HepG2 (cell line): ENCODE measurements around the gene PACSIN1. TPM values are rescaled to one million over a fixed set of nuclear protein-coding genes. Genes with fewer than 3 reads are reported as not detected.

Experiments used
- ARHGAP35 ChIP-seq: sonication (generic); formaldehyde crosslinking; IDR thresholded peaks from 2 replicates; pipeline ENCODE4 v1.9.0; 2022; ENCODE audit warnings: mild to moderate bottlenecking, inconsistent platforms, moderate library complexity, missing genetic modification reagents, borderline replicate concordance
- ARID2 ChIP-seq: sonication (generic); formaldehyde crosslinking; IDR thresholded peaks from 2 replicates; pipeline ENCODE4 v1.8.1; 2022; ENCODE audit warnings: mild to moderate bottlenecking, missing genetic modification reagents, borderline replicate concordance
- CHD4 ChIP-seq: fragments of 200-600 bp; sonication (generic); IDR thresholded peaks from 2 replicates; pipeline ENCODE4 v1.7.0; 2017; ENCODE audit warnings: mild to moderate bottlenecking, low read length, borderline replicate concordance
- CREB1 ChIP-seq, 2 experiments: fragments of 450-650 bp in 1 of 2; IDR thresholded peaks; 2 replicates each; pipeline ENCODE4 v1.6.1; 2016 to 2017; ENCODE audit warnings: control low read depth in 1 of 2, mild to moderate bottlenecking in 1 of 2, missing compliant biosample characterization in 1 of 2, missing genetic modification characterization in 1 of 2
- DMAP1 ChIP-seq: IDR thresholded peaks from 2 replicates; pipeline ENCODE4 v1.6.1; 2016
- HMG20A ChIP-seq: IDR thresholded peaks from 2 replicates; pipeline ENCODE4 v1.6.1; 2016; ENCODE audit warnings: borderline replicate concordance
- IKZF5 ChIP-seq: IDR thresholded peaks from 2 replicates; pipeline ENCODE4 v1.6.1; 2018; ENCODE audit warnings: missing genetic modification reagents, mild to moderate bottlenecking, missing compliant biosample characterization
- KAT7 ChIP-seq: IDR thresholded peaks from 2 replicates; pipeline ENCODE4 v1.6.1; 2018; ENCODE audit warnings: borderline replicate concordance, missing compliant biosample characterization
- KDM6A ChIP-seq: IDR thresholded peaks from 2 replicates; pipeline ENCODE4 v1.6.1; 2016; ENCODE audit warnings: low read depth
- MED13 ChIP-seq: sonication (generic); formaldehyde crosslinking; IDR thresholded peaks from 2 replicates; pipeline ENCODE4 v1.5.0; 2020; ENCODE audit warnings: missing genetic modification reagents
- MIER2 ChIP-seq: IDR thresholded peaks from 2 replicates; pipeline ENCODE4 v1.6.1; 2016; ENCODE audit warnings: missing biosample characterization, missing genetic modification reagents
- NCOA1 ChIP-seq: sonication (generic); formaldehyde crosslinking; IDR thresholded peaks from 2 replicates; pipeline ENCODE4 v1.9.0; 2021; ENCODE audit warnings: missing genetic modification reagents
- PHF5A ChIP-seq: IDR thresholded peaks from one replicate; pipeline ENCODE4 v1.6.1; 2018; ENCODE audit warnings: low read depth, missing genetic modification reagents; ENCODE audit not compliant: unreplicated experiment
- RARG ChIP-seq: sonication (generic); formaldehyde crosslinking; IDR thresholded peaks from 2 replicates; pipeline ENCODE4 v1.4.0; 2020; ENCODE audit warnings: low read depth, mild to moderate bottlenecking, missing genetic modification reagents
- REXO4 ChIP-seq: sonication (generic); formaldehyde crosslinking; IDR thresholded peaks from 2 replicates; pipeline ENCODE4 v1.8.0; 2022; ENCODE audit warnings: missing genetic modification reagents, mild to moderate bottlenecking, borderline replicate concordance
- ZFX ChIP-seq: sonication (generic); formaldehyde crosslinking; IDR thresholded peaks from 2 replicates; pipeline ENCODE4 v1.4.0; 2020; ENCODE audit warnings: mild to moderate bottlenecking, low read depth, missing genetic modification reagents, moderate library complexity
- ZNF256 ChIP-seq: sonication (generic); formaldehyde crosslinking; conservative IDR thresholded peaks from 2 replicates; pipeline ENCODE4 v1.4.0; 2020; ENCODE audit warnings: missing genetic modification reagents
- ZNF563 ChIP-seq: sonication (generic); formaldehyde crosslinking; IDR thresholded peaks from 2 replicates; pipeline ENCODE4 v1.8.0; 2022; ENCODE audit warnings: mild to moderate bottlenecking, moderate library complexity, missing genetic modification reagents
- ZNF589 ChIP-seq: sonication (generic); formaldehyde crosslinking; conservative IDR thresholded peaks from 2 replicates; pipeline ENCODE4 v1.8.0; 2022; ENCODE audit warnings: mild to moderate bottlenecking, moderate library complexity, missing genetic modification reagents
- ZNF619 ChIP-seq: sonication (generic); formaldehyde crosslinking; IDR thresholded peaks from 2 replicates; pipeline ENCODE4 v1.4.0; 2020; ENCODE audit warnings: mild to moderate bottlenecking, missing genetic modification reagents
- ZNF772 ChIP-seq: sonication (generic); formaldehyde crosslinking; IDR thresholded peaks from 2 replicates; pipeline ENCODE4 v1.5.0; 2020; ENCODE audit warnings: mild to moderate bottlenecking, missing genetic modification reagents
- ZNF775 ChIP-seq: sonication (generic); formaldehyde crosslinking; IDR thresholded peaks from 2 replicates; pipeline ENCODE4 v1.4.0; 2020; ENCODE audit warnings: missing genetic modification reagents, mild to moderate bottlenecking, moderate library complexity, borderline replicate concordance
- polyA plus RNA-seq, 8 experiments: library from polyadenylated mRNA; depleted of rRNA in 3 of 8; stranded (reverse) in 7 of 8; unstranded in 1 of 8; fragments of >200 nt; fragmentation: Illumina TruSeq in 4 of 8; extraction: Trizol in 4 of 8; gene quantifications; 2 replicates each; pipeline versions ENCODE4 v1.2.1 to v1.2.3, GENCODE V29; 2011 to 2016; ENCODE audit warnings: low read depth in 4 of 8, missing spikeins in 1 of 8, mixed read lengths in 1 of 8; ENCODE audit not compliant: insufficient read depth in 1 of 8
- total RNA-seq, 5 experiments: library from RNA; depleted of rRNA; stranded (reverse); fragments of >200 nt; fragmentation: Illumina TruSeq; extraction: Trizol; gene quantifications; 2 replicates each; pipeline ENCODE4 v1.2.3, GENCODE V29; 2016; ENCODE audit warnings: low read depth in 1 of 5
- TF ChIP-seq, protein P1 (sequence below): sonication (generic); formaldehyde crosslinking; IDR thresholded peaks from 2 replicates; pipeline ENCODE4 v1.9.0; 2021; ENCODE audit warnings: missing genetic modification reagents, borderline replicate concordance
- TF ChIP-seq, protein P2 (sequence below): sonication (generic); formaldehyde crosslinking; IDR thresholded peaks from 2 replicates; pipeline ENCODE4 v1.8.1; 2023; ENCODE audit warnings: missing genetic modification reagents, mild to moderate bottlenecking, borderline replicate concordance
- TF ChIP-seq, protein P3 (sequence below): sonication (generic); formaldehyde crosslinking; IDR thresholded peaks from 2 replicates; pipeline ENCODE4 v1.4.0; 2020; ENCODE audit warnings: missing genetic modification reagents

Gene PACSIN1
- total and polyA plus RNA-seq, 2 of the 13 experiments (the other 11 are each of a cell fraction or from before 2014, with no cell fraction given): not detected

DNA sequence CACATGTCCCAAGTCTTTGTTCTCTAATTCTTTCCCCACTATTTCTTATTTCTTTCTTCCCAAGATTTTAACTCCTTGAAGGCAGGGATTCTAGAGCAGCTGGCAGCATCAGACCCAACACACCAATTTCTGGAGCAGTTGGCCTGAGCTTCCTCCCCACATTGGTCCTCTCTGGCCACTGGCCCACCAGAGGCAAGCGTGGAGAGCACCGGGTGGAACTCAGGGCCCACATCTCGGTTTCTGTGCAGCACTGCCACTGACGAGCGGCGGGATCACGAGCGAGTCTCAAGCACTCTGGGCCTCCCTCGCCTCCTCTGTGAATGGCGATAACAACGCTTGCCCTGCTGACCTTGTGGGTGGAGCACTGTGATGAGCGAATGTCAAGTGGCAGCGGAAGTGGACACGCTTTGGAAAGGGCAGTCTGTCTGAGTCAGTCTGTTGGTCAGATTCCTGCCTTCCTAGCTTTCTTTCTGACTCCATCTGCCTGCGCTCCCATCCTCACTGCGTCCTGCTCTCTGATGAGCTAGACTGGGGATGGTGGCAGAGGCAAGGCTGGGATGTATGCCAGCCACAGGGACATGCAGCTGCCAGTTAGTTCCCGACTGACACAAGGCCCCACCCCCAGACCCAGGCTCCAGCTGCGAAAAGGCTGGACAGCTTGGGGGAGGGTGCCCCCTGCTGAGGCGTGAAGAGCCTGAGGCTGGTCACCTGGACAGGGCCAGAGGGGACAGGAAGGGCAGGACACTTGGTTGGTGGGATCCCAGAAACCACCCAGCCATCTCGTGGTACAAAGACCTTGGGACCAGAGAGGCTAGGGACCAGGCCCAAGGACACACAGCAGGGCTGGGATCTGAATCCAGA, 94.7 kb downstream of the PACSIN1 start (continued):
- TF ChIP-seq NCOA1 (CRISPR knock-in tag): no peak
- TF ChIP-seq CHD4: no peak
- TF ChIP-seq ZNF589 (CRISPR knock-in tag): 0 out of 2 replicates have a peak, but pooled peaks have one; percentile 70
- TF ChIP-seq ZNF772: no peak
- peak; percentile 78; the same call in 1 of the 2 replicates for TF ChIP-seq ZNF619 (CRISPR knock-in tag)
- TF ChIP-seq MED13 (CRISPR knock-in tag): no peak
- TF ChIP-seq, protein P1, sequence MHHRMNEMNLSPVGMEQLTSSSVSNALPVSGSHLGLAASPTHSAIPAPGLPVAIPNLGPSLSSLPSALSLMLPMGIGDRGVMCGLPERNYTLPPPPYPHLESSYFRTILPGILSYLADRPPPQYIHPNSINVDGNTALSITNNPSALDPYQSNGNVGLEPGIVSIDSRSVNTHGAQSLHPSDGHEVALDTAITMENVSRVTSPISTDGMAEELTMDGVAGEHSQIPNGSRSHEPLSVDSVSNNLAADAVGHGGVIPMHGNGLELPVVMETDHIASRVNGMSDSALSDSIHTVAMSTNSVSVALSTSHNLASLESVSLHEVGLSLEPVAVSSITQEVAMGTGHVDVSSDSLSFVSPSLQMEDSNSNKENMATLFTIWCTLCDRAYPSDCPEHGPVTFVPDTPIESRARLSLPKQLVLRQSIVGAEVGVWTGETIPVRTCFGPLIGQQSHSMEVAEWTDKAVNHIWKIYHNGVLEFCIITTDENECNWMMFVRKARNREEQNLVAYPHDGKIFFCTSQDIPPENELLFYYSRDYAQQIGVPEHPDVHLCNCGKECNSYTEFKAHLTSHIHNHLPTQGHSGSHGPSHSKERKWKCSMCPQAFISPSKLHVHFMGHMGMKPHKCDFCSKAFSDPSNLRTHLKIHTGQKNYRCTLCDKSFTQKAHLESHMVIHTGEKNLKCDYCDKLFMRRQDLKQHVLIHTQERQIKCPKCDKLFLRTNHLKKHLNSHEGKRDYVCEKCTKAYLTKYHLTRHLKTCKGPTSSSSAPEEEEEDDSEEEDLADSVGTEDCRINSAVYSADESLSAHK (CRISPR knock-in tag): no peak
- peak; percentile 41; the same call in 1 of the 2 replicates for TF ChIP-seq HMG20A (CRISPR knock-in tag)
- no peak for TF ChIP-seq ZNF775
- peak; percentile 80 for TF ChIP-seq ZFX (CRISPR knock-in tag)
- TF ChIP-seq ZNF563 (CRISPR knock-in tag): no peak
- TF ChIP-seq PHF5A (CRISPR knock-in tag): peak; percentile 41
- no peak for TF ChIP-seq ZNF256
- TF ChIP-seq, protein P2, sequence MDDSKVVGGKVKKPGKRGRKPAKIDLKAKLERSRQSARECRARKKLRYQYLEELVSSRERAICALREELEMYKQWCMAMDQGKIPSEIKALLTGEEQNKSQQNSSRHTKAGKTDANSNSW (CRISPR knock-in tag): no peak
- TF ChIP-seq ARID2: 0 out of 2 replicates have a peak, but pooled peaks have one; percentile 26
- no peak for TF ChIP-seq REXO4 (CRISPR knock-in tag)
- TF ChIP-seq KAT7: no peak
- TF ChIP-seq, protein P3, sequence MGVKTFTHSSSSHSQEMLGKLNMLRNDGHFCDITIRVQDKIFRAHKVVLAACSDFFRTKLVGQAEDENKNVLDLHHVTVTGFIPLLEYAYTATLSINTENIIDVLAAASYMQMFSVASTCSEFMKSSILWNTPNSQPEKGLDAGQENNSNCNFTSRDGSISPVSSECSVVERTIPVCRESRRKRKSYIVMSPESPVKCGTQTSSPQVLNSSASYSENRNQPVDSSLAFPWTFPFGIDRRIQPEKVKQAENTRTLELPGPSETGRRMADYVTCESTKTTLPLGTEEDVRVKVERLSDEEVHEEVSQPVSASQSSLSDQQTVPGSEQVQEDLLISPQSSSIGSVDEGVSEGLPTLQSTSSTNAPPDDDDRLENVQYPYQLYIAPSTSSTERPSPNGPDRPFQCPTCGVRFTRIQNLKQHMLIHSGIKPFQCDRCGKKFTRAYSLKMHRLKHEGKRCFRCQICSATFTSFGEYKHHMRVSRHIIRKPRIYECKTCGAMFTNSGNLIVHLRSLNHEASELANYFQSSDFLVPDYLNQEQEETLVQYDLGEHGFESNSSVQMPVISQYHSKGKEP (CRISPR knock-in tag): no peak
- no peak for TF ChIP-seq ARHGAP35
- peak; percentile 28; the same call in 1 of the 2 replicates for TF ChIP-seq CREB1 (IDR thresholded peaks at IDR 0.05)
- no peak for TF ChIP-seq CREB1 (CRISPR knock-in tag; IDR thresholded peaks at IDR 0.05)
- 0 out of 2 replicates have a peak, but pooled peaks have one; percentile 41 for TF ChIP-seq MIER2
- peak; percentile 52; the same call in 1 of the 2 replicates for TF ChIP-seq IKZF5 (CRISPR knock-in tag)
- TF ChIP-seq RARG (CRISPR knock-in tag): no peak
- peak; percentile 23; the same call in 1 of the 2 replicates for TF ChIP-seq DMAP1 (CRISPR knock-in tag)
- TF ChIP-seq KDM6A (CRISPR knock-in tag): no peak
